ENCODE data around the gene CUX1. TPM values are rescaled to one million over a fixed set of nuclear protein-coding genes. Genes with fewer than 3 reads are reported as not detected.

Gene CUX1
- total RNA-seq, 4 donors from 2014 or later: 56.9 to 124 (median 93.2) TPM

- WGBS, 2 donors (ENCODE audit: low coverage in 1 of 2): 92 to 96% methylated on average over 18 to 27 of the region's 27 CpGs
- no peaks in the 10 kb centered on the region for H3K4me1 ChIP-seq
- no peaks in the 10 kb centered on the region for H3K9me3 ChIP-seq
- peaks cover 0 to 56% (median 18%) of the 10 kb centered on the region in 4 donors for H3K36me3 ChIP-seq
- DNase-seq: no peak
- H3K27me3 ChIP-seq: no peaks in the 10 kb centered on the region
- TF ChIP-seq EP300 (IDR thresholded peaks at IDR 0.05; ENCODE audit: low read depth): no peak
- no peak for TF ChIP-seq CTCF (IDR thresholded peaks at IDR 0.05)
- TF ChIP-seq POLR2AphosphoS5 (IDR thresholded peaks at IDR 0.05): no peak
- TF ChIP-seq POLR2A (IDR thresholded peaks at IDR 0.05): no peak
- intact Hi-C loops (cut with DNase I; ENCODE audit: low total_unique reads): no loop called here
- H3K4me3 ChIP-seq: no peak overlapping the region
- H3K27ac ChIP-seq: no peak overlapping the region
- in situ Hi-C loops (cut with MboI; ENCODE audit: low pct_ligation_motif_present in 1 of 4, low pct_unique_long_range_greater_than_20kb in 1 of 4, low sequenced_read_pairs in 3 of 4): no loop called here
These were observed 384.1 kb downstream of the CUX1 start for GRCh38 chr7:102201576-102201975.

GRCh38 chr7:102202556-102202955 is 385.1 kb downstream of the CUX1 start:
- no peak for DNase-seq
- intact Hi-C loops (cut with DNase I; ENCODE audit: low total_unique reads): no loop called here
- in situ Hi-C loops (cut with MboI; ENCODE audit: low pct_ligation_motif_present in 1 of 4, low pct_unique_long_range_greater_than_20kb in 1 of 4, low sequenced_read_pairs in 3 of 4): no loop called here
- no peak overlapping the region for H3K4me3 ChIP-seq
- 88 to 93% methylated on average over 5 to 6 of the region's 6 CpGs for WGBS, 2 donors (ENCODE audit: low coverage in 1 of 2)
- TF ChIP-seq POLR2AphosphoS5 (IDR thresholded peaks at IDR 0.05) (no peak), POLR2A (IDR thresholded peaks at IDR 0.05) (no peak), CTCF (IDR thresholded peaks at IDR 0.05) (no peak), EP300 (IDR thresholded peaks at IDR 0.05; ENCODE audit: low read depth) (no peak)
- H3K36me3 ChIP-seq: peaks cover 0 to 47% (median 15%) of the 10 kb centered on the region in 4 donors
- H3K9me3 ChIP-seq: no peaks in the 10 kb centered on the region
- H3K27ac ChIP-seq: no peak overlapping the region
- H3K27me3 ChIP-seq: no peaks in the 10 kb centered on the region
- no peaks in the 10 kb centered on the region for H3K4me1 ChIP-seq

- no peaks in the 10 kb centered on the region for H3K9me3 ChIP-seq
- H3K27ac ChIP-seq: no peak overlapping the region
- 80 to 90% methylated on average over 1 to 12 of the region's 12 CpGs for WGBS, 2 donors (ENCODE audit: low coverage in 1 of 2)
- intact Hi-C loops (cut with DNase I; ENCODE audit: low total_unique reads) (no loop called here), in situ Hi-C loops (cut with MboI; ENCODE audit: low pct_ligation_motif_present in 1 of 4, low pct_unique_long_range_greater_than_20kb in 1 of 4, low sequenced_read_pairs in 3 of 4) (no loop called here)
- TF ChIP-seq CTCF (IDR thresholded peaks at IDR 0.05): no peak
- TF ChIP-seq POLR2AphosphoS5 (IDR thresholded peaks at IDR 0.05): no peak
- TF ChIP-seq POLR2A (IDR thresholded peaks at IDR 0.05): no peak
- no peak for TF ChIP-seq EP300 (IDR thresholded peaks at IDR 0.05; ENCODE audit: low read depth)
- no peaks in the 10 kb centered on the region for H3K27me3 ChIP-seq
- H3K4me3 ChIP-seq: no peak overlapping the region
- no peak for DNase-seq
- H3K36me3 ChIP-seq: peaks cover 0 to 46% (median 14%) of the 10 kb centered on the region in 4 donors
- H3K4me1 ChIP-seq: no peaks in the 10 kb centered on the region
These were observed 385.8 kb downstream of the CUX1 start for GRCh38 chr7:102203218-102203617.

- H3K4me3 ChIP-seq: no peak overlapping the region
- TF ChIP-seq EP300 (IDR thresholded peaks at IDR 0.05; ENCODE audit: low read depth): no peak
- TF ChIP-seq POLR2A (IDR thresholded peaks at IDR 0.05): no peak
- TF ChIP-seq CTCF (IDR thresholded peaks at IDR 0.05): no peak
- no peak for TF ChIP-seq POLR2AphosphoS5 (IDR thresholded peaks at IDR 0.05)
- peaks cover 0 to 41% (median 11%) of the 10 kb centered on the region in 4 donors for H3K36me3 ChIP-seq
- DNase-seq: no peak
- no peaks in the 10 kb centered on the region for H3K27me3 ChIP-seq
- H3K9me3 ChIP-seq: no peaks in the 10 kb centered on the region
- intact Hi-C loops (cut with DNase I; ENCODE audit: low total_unique reads): no loop called here
- 98% methylated on average over 16 of the region's 16 CpGs; no CpG with 5 or more reads in 1 of the 2 donors for WGBS, 2 donors (ENCODE audit: low coverage in 1 of 2)
- in situ Hi-C loops (cut with MboI; ENCODE audit: low pct_ligation_motif_present in 1 of 4, low pct_unique_long_range_greater_than_20kb in 1 of 4, low sequenced_read_pairs in 3 of 4): no loop called here
- H3K27ac ChIP-seq: no peak overlapping the region
- no peaks in the 10 kb centered on the region for H3K4me1 ChIP-seq
These were observed 386.8 kb downstream of the CUX1 start for GRCh38 chr7:102204212-102204611.
